Subcutaneous abdominal adipose tissue (tissue), 5 donors: ENCODE measurements around the gene MEIOC.
"Not testable (repeated sequence)": the region's sequence is repeated elsewhere in the genome, so short reads cannot be mapped to it uniquely, and the experiment has no call there.

ENCODE experiments used
- H3K27ac ChIP-seq: one replicate; pipeline ENCODE4 v1.7.0; 2013; ENCODE audit warnings: low read depth, mild to moderate bottlenecking, inconsistent platforms, low read length, moderate library complexity
- H3K27me3 ChIP-seq, 5 donors: one replicate each; pipeline ENCODE4 v1.7.0; 2013; ENCODE audit warnings: low read length in 5 of 5, inconsistent platforms in 1 of 5; ENCODE audit not compliant: control insufficient read depth in 5 of 5, insufficient read depth in 4 of 5
- H3K36me3 ChIP-seq, 5 donors: one replicate each; pipeline ENCODE4 v1.7.0; 2013; ENCODE audit warnings: low read length in 5 of 5; ENCODE audit not compliant: control insufficient read depth in 5 of 5, insufficient read depth in 5 of 5
- H3K4me1 ChIP-seq, 5 donors: one replicate each; pipeline ENCODE4 v1.7.0; 2013; ENCODE audit warnings: low read length in 5 of 5, mild to moderate bottlenecking in 3 of 5, moderate library complexity in 1 of 5; ENCODE audit not compliant: control insufficient read depth in 5 of 5, insufficient read depth in 5 of 5
- H3K4me3 ChIP-seq, 5 donors: one replicate each; pipeline ENCODE4 v1.7.0; 2013; ENCODE audit warnings: low read length in 5 of 5, low read depth in 1 of 5
- H3K9ac ChIP-seq, 5 donors: one replicate each; pipeline ENCODE4 v1.7.0; 2013; ENCODE audit warnings: low read length in 5 of 5, mild to moderate bottlenecking in 4 of 5, moderate library complexity in 3 of 5
- H3K9me3 ChIP-seq, 5 donors: one replicate each; pipeline ENCODE4 v1.7.0; 2013; ENCODE audit warnings: low read length in 5 of 5; ENCODE audit not compliant: control insufficient read depth in 5 of 5
- donor health status: healthy.
- donor health status: healthy.
- donor health status: healthy.
- donor health status: healthy.
- donor health status: healthy.

Gene MEIOC

GRCh38 chr17:44693609-44694008, 37.3 kb downstream of the MEIOC start:
- no peaks in the 10 kb centered on the region for H3K27me3 ChIP-seq
- no peak overlapping the region for H3K27ac ChIP-seq
- H3K9me3 ChIP-seq = no peaks in the 10 kb centered on the region
- no peaks in the 10 kb centered on the region for H3K36me3 ChIP-seq
- no peak overlapping the region for H3K4me3 ChIP-seq
- H3K9ac ChIP-seq = no peak overlapping the region
- peaks cover 0 to 17% (median 15%) of the 10 kb centered on the region in 5 donors for H3K4me1 ChIP-seq

GRCh38 chr17:44700288-44700687, 44.0 kb downstream of the MEIOC start:
- H3K36me3 ChIP-seq, H3K9ac ChIP-seq, H3K27ac ChIP-seq, H3K4me1 ChIP-seq, H3K9me3 ChIP-seq, H3K27me3 ChIP-seq, H3K4me3 ChIP-seq: not testable (repeated sequence)

GRCh38 chr17:44707755-44708400, 51.6 kb downstream of the MEIOC start:
- H3K27me3 ChIP-seq = no peaks in the 10 kb centered on the region
- peak overlapping the region; percentile 74 to 94 (median 91) for H3K9ac ChIP-seq
- H3K36me3 ChIP-seq = no peaks in the 10 kb centered on the region
- H3K4me1 ChIP-seq = peaks cover 5 to 20% (median 19%) of the 10 kb centered on the region in 5 donors
- H3K9me3 ChIP-seq = no peaks in the 10 kb centered on the region
- H3K27ac ChIP-seq = peak overlapping the region; percentile 47
- peak overlapping the region; percentile 83 to 100 (median 92) for H3K4me3 ChIP-seq

GRCh38 chr17:44708401-44709263, 52.4 kb downstream of the MEIOC start, which contains the start of gene DBF4B:
DBF4B (plus strand) TSS chr17:44708665; CDS start chr17:44708821, 156 bp downstream.
- H3K36me3 ChIP-seq = peaks cover 0 to 2% (median 0%) of the 10 kb centered on the region in 5 donors
- H3K4me1 ChIP-seq = peaks cover 5 to 20% (median 19%) of the 10 kb centered on the region in 5 donors
- H3K9ac ChIP-seq = peak within 1 kb of the TSS; percentile 77 to 94 (median 91)
- peak within 1 kb of the TSS; percentile 83 to 100 (median 92) for H3K4me3 ChIP-seq
- no peaks in the 10 kb centered on the region for H3K27me3 ChIP-seq
- no peaks in the 10 kb centered on the region for H3K9me3 ChIP-seq
- peak within 1 kb of the TSS; percentile 47 for H3K27ac ChIP-seq

GRCh38 chr17:44719444-44719843, 63.2 kb downstream of the MEIOC start:
- Histone ChIP-seq H3K36me3 (peaks cover 0 to 24% (median 6%) of the 10 kb centered on the region in 5 donors), H3K9ac (no peak overlapping the region), H3K9me3 (no peaks in the 10 kb centered on the region), H3K27me3 (no peaks in the 10 kb centered on the region), H3K27ac (no peak overlapping the region), H3K4me3 (no peak overlapping the region), H3K4me1 (no peaks in the 10 kb centered on the region)

GRCh38 chr17:44722254-44722653, 66.0 kb downstream of the MEIOC start:
- H3K4me1 ChIP-seq = no peaks in the 10 kb centered on the region
- H3K27ac ChIP-seq = no peak overlapping the region
- peaks cover 0 to 32% (median 6%) of the 10 kb centered on the region in 5 donors for H3K36me3 ChIP-seq
- no peaks in the 10 kb centered on the region for H3K27me3 ChIP-seq
- no peak overlapping the region for H3K9ac ChIP-seq
- no peak overlapping the region for H3K4me3 ChIP-seq
- H3K9me3 ChIP-seq = no peaks in the 10 kb centered on the region
